Measurements from ENCODE around the gene TMEM8B. TPM values are rescaled to one million over a fixed set of nuclear protein-coding genes. Genes with fewer than 3 reads are reported as not detected.
A peak's percentile ranks its signal among the peaks of the same experiment; 100 is the strongest.

Gene TMEM8B, protein sequence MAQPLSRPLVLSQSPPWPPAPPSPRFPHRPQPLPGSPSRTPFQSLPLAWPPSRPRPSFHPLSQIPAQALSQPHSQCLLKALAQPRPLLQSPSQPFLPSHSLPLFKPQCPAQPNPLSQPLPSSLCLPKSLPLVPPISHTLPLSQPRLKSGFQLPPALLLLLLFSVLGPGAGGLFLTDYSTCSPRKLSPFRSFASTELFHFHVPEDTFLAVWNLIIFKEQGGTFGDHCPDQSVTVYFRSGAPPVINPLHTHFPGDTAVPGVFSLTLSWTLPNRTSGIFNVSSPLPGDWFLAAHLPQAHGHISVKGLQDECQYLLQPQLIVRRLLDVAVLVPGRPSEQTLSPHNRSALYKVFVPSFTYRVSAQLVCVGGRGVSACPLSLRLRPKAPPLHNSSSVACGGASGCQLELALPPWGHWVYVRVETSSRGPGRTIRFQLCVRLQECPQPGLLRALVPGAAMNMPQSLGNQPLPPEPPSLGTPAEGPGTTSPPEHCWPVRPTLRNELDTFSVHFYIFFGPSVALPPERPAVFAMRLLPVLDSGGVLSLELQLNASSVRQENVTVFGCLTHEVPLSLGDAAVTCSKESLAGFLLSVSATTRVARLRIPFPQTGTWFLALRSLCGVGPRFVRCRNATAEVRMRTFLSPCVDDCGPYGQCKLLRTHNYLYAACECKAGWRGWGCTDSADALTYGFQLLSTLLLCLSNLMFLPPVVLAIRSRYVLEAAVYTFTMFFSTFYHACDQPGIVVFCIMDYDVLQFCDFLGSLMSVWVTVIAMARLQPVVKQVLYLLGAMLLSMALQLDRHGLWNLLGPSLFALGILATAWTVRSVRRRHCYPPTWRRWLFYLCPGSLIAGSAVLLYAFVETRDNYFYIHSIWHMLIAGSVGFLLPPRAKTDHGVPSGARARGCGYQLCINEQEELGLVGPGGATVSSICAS
- total RNA-seq (2021): 6.3 and 6.4 TPM in 2 replicates
- Bru-seq, nascent RNA: percentile 38 among the genes with signal in this experiment
- BruChase-seq, experiment 1, labeled RNA remaining after a 2-hour chase: percentile 48 among the genes with signal in this experiment
- BruChase-seq, experiment 2, labeled RNA remaining after a 6-hour chase: percentile 35 among the genes with signal in this experiment
- long read RNA-seq, partial matches to known transcripts: 2 of 4 reads
- long read RNA-seq, other reads (novel, unspliced or antisense): 2 of 4 reads

DNA sequence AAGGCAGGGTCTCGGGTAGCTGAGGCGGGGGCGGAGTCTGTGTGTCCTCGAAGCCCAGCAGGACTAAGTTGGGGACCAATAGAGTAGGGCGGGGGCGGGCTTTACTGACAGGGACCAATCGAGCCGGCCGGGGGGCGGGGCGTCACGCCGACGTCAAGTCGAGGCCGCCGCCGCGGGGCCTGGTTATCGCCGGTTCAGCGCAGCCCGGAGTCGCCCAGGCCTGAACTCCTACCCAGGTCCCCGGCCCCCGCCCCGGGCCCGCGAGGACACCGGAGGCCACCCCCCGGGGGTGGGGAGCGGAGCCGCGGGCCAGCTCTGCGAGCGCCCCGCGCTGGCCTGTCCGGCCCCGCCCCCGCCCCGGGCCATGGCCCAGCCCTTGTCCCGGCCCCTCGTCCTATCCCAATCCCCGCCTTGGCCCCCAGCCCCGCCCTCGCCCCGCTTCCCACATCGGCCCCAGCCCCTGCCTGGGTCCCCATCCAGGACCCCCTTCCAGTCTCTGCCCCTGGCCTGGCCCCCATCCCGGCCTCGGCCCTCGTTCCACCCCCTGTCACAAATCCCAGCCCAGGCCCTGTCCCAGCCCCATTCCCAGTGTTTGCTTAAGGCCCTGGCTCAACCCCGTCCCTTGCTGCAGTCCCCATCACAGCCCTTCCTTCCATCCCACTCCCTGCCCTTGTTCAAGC, at the start of gene TMEM8B:
TMEM8B (plus strand) TSS at position 145 of the 680 bp plus-strand sequence; CDS start at position 365, 220 bp downstream.
- CTCF ChIA-PET: interaction anchor here (0.6 kb wide), 1 partner anchor 182 kb away, joined by 5 read pairs; no protein-coding TSS in a partner anchor
- H3K27me3 ChIP-seq (ENCODE audit: insufficient read depth, low read depth): no peaks in the 10 kb centered on the region
- no peaks in the 10 kb centered on the region for H3K36me3 ChIP-seq (ENCODE audit: low read depth)
- POLR2A ChIA-PET (ENCODE audit: unreplicated experiment): no interaction called here
- H3K4me1 ChIP-seq (replicated peaks; ENCODE audit: insufficient read depth): peaks cover 12% of the 10 kb centered on the region
- no peaks in the 10 kb centered on the region for H4K20me1 ChIP-seq (ENCODE audit: insufficient read depth)
- H3K9me2 ChIP-seq (ENCODE audit: insufficient read depth): no peaks in the 10 kb centered on the region
- intact Hi-C loops (cut with micrococcal nuclease; ENCODE audit: unreplicated experiment): loop anchor here (2.0 to 5.0 kb wide), 2 partner anchors 78 to 182 kb away; partner anchors contain the start of gene HRCT1
- no TSS peak for BruUV-seq (replicated peaks)
- H3K4me2 ChIP-seq: peak within 1 kb of the TSS; percentile 89
- no peaks in the 10 kb centered on the region for H3K79me2 ChIP-seq (ENCODE audit: low read depth)
- no peaks in the 10 kb centered on the region; the same call in 1 of the 2 replicates for H3F3A ChIP-seq (ENCODE audit: insufficient read depth, low read depth)
- H3K9me3 ChIP-seq (ENCODE audit: insufficient read depth, low read depth): no peaks in the 10 kb centered on the region
- no peak for TF ChIP-seq EZH2 (IDR thresholded peaks at IDR 0.05; ENCODE audit: low read depth)
- TF ChIP-seq, protein P1, sequence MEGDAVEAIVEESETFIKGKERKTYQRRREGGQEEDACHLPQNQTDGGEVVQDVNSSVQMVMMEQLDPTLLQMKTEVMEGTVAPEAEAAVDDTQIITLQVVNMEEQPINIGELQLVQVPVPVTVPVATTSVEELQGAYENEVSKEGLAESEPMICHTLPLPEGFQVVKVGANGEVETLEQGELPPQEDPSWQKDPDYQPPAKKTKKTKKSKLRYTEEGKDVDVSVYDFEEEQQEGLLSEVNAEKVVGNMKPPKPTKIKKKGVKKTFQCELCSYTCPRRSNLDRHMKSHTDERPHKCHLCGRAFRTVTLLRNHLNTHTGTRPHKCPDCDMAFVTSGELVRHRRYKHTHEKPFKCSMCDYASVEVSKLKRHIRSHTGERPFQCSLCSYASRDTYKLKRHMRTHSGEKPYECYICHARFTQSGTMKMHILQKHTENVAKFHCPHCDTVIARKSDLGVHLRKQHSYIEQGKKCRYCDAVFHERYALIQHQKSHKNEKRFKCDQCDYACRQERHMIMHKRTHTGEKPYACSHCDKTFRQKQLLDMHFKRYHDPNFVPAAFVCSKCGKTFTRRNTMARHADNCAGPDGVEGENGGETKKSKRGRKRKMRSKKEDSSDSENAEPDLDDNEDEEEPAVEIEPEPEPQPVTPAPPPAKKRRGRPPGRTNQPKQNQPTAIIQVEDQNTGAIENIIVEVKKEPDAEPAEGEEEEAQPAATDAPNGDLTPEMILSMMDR (conservative IDR thresholded peaks at IDR 0.05): no peak
- no peak within 1 kb of the TSS for H3K27ac ChIP-seq
- H2AFZ ChIP-seq: peak within 1 kb of the TSS; percentile 87
- DNase-seq: peak; percentile 63 to 78
- peak within 1 kb of the TSS; percentile 71; the same call in 1 of the 2 replicates for H3K4me3 ChIP-seq

DNA sequence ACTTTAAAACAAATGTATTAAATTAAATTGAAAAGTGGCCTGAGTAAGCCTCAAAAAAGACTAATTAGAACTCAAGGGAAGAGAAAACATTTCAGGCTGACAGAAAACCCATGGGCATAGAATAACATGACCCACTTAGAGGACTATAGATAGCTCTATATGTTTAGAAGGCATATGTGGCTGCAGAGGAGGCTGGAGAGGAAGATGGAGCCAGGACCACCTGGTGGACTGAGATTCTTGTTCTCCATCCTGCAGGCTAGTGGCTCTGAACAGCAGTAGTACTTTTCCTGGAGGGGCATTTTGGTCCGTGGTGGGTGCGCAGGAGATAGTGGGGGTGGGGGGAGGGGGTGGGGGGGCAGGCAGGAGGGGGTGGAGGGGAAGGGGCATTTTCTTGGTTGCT, 48.0 kb upstream of the TMEM8B start:
- intact Hi-C loops (cut with micrococcal nuclease; ENCODE audit: unreplicated experiment): no loop called here
- Histone ChIP-seq H3K9me3 (ENCODE audit: insufficient read depth, low read depth) (no peaks in the 10 kb centered on the region), H2AFZ (no peak overlapping the region), H3K36me3 (ENCODE audit: low read depth) (0 out of 2 replicates have a peak, but pooled peaks cover 5% of the 10 kb centered on the region), H4K20me1 (ENCODE audit: insufficient read depth) (no peaks in the 10 kb centered on the region), H3K27me3 (ENCODE audit: insufficient read depth, low read depth) (no peaks in the 10 kb centered on the region), H3K9me2 (ENCODE audit: insufficient read depth) (no peaks in the 10 kb centered on the region), H3F3A (ENCODE audit: insufficient read depth, low read depth) (no peaks in the 10 kb centered on the region), H3K4me1 (replicated peaks; ENCODE audit: insufficient read depth) (no peaks in the 10 kb centered on the region), H3K4me3 (no peak overlapping the region), H3K79me2 (ENCODE audit: low read depth) (no peaks in the 10 kb centered on the region), H3K27ac (no peak overlapping the region), H3K4me2 (no peak overlapping the region)
- BruUV-seq (replicated peaks): no TSS peak
- ChIA-PET CTCF (no interaction called here), POLR2A (ENCODE audit: unreplicated experiment) (no interaction called here)
- no peak for TF ChIP-seq EZH2 (IDR thresholded peaks at IDR 0.05; ENCODE audit: low read depth)
- TF ChIP-seq, protein P1 (conservative IDR thresholded peaks at IDR 0.05): no peak
- DNase-seq: no peak
